ENCODE data around the gene WNT1. TPM values are rescaled to one million over a fixed set of nuclear protein-coding genes. Genes with fewer than 3 reads are reported as not detected.

The WNT1 gene
- total and polyA plus RNA-seq, 9 donors: not detected

DNA sequence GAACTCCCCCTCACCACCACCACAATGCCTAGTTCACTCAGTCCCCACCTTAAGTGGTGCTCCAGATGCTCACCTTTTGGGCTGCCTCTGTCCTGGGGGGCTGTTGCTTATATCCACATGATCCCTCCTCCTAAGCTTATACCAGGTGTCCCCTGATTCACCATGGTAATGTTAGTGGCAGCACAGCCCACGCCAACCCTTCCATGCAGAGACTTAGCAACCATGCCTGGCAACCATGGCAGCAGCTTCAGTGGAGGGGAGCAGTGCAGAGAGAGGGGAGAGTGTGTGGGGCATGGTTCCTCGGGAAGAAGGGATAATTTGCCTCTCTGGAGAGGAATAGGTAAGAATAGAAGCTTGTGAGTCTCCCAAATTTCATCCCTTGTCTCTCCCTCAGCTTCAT lies 22.2 kb downstream of the WNT1 start:
- Histone ChIP-seq H3K4me1 (ENCODE audit: insufficient read depth) (peaks cover 6% of the 10 kb centered on the region), H3K27ac (no peak overlapping the region), H3K27me3 (no peaks in the 10 kb centered on the region), H3K4me3 (no peak overlapping the region), H3K36me3 (no peaks in the 10 kb centered on the region), H3K9me3 (no peaks in the 10 kb centered on the region)
- DNase-seq: no peak
- no peak for TF ChIP-seq EP300 (IDR thresholded peaks at IDR 0.05)
- TF ChIP-seq, protein P1, sequence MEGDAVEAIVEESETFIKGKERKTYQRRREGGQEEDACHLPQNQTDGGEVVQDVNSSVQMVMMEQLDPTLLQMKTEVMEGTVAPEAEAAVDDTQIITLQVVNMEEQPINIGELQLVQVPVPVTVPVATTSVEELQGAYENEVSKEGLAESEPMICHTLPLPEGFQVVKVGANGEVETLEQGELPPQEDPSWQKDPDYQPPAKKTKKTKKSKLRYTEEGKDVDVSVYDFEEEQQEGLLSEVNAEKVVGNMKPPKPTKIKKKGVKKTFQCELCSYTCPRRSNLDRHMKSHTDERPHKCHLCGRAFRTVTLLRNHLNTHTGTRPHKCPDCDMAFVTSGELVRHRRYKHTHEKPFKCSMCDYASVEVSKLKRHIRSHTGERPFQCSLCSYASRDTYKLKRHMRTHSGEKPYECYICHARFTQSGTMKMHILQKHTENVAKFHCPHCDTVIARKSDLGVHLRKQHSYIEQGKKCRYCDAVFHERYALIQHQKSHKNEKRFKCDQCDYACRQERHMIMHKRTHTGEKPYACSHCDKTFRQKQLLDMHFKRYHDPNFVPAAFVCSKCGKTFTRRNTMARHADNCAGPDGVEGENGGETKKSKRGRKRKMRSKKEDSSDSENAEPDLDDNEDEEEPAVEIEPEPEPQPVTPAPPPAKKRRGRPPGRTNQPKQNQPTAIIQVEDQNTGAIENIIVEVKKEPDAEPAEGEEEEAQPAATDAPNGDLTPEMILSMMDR (IDR thresholded peaks at IDR 0.05): no peak
- TF ChIP-seq POLR2A (IDR thresholded peaks at IDR 0.05): no peak
- WGBS, 3 donors: 79 to 88% (median 84%) methylated on average over 2 of the region's 2 CpGs
- intact Hi-C loops (cut with DNase I): no loop called here

DNA sequence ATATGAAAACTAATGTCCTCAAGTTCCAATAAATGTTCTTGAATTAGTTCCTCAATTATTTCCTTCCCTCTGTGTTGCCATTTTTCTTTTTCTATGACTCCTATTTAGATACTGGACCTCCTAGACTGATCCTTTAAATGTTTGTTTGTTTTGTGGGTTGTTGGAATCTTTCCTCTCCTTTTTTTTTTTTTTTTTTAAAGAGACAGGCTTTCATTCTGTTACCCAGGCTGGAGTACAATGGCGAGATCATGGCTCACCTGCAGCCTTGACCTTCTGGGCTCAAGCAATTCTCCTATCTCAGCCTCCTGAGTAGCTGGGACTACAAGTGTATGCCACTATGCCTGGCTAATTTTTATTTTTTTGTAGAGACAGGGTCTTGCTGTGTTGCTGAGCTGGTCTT lies 30.8 kb downstream of the WNT1 start:
- Histone ChIP-seq H3K27ac (no peak overlapping the region), H3K36me3 (no peaks in the 10 kb centered on the region), H3K9me3 (no peaks in the 10 kb centered on the region), H3K27me3 (no peaks in the 10 kb centered on the region), H3K4me1 (ENCODE audit: insufficient read depth) (no peaks in the 10 kb centered on the region), H3K4me3 (no peak overlapping the region)
- no peak for TF ChIP-seq POLR2A (IDR thresholded peaks at IDR 0.05)
- TF ChIP-seq, protein P1 (IDR thresholded peaks at IDR 0.05): no peak
- no peak for TF ChIP-seq EP300 (IDR thresholded peaks at IDR 0.05)
- DNase-seq: no peak
- intact Hi-C loops (cut with DNase I): no loop called here
- 85 to 97% (median 89%) methylated on average over 1 of the region's 1 CpG for WGBS, 3 donors

DNA sequence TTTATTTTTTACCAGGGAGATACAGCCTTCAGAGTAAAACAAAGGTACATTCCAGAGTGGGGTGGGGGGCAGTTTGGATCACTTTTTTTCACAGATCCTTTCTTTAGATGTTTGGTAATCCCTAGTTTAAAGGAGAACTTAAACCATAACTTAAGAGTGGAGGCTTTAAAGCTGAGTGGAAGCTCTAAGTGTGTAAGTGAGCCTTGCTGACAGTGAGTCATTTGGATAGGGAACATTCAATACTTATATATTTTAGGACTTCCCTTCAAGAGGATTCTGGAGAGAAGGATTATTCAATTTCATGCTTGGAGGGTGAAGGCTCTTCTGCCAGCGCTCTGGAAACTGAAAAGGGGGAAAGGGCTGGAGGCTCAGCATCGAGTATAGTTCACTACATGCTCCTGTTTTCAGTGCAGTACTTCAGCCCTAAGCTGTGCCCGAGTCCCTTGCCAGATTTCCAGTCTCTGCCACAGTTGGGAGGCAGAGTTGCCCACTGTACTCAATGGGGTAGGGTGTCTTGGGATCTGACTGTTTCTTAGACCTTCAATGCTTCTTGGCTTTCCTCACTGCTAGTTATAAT lies 32.1 kb downstream of the WNT1 start:
- Histone ChIP-seq H3K36me3 (no peaks in the 10 kb centered on the region), H3K9me3 (no peaks in the 10 kb centered on the region), H3K27me3 (no peaks in the 10 kb centered on the region), H3K4me3 (no peak overlapping the region), H3K4me1 (ENCODE audit: insufficient read depth) (no peaks in the 10 kb centered on the region), H3K27ac (no peak overlapping the region)
- WGBS, 3 donors: 91 to 94% (median 92%) methylated on average over 3 of the region's 3 CpGs
- no peak for DNase-seq
- TF ChIP-seq, protein P1 (IDR thresholded peaks at IDR 0.05): no peak
- TF ChIP-seq POLR2A (IDR thresholded peaks at IDR 0.05) (no peak), EP300 (IDR thresholded peaks at IDR 0.05) (no peak)
- intact Hi-C loops (cut with DNase I): loop anchor here in 1 of 4 donors (10.0 kb wide), 1 partner anchor 105 kb away; the partner anchor contains the start of gene LMBR1L

DNA sequence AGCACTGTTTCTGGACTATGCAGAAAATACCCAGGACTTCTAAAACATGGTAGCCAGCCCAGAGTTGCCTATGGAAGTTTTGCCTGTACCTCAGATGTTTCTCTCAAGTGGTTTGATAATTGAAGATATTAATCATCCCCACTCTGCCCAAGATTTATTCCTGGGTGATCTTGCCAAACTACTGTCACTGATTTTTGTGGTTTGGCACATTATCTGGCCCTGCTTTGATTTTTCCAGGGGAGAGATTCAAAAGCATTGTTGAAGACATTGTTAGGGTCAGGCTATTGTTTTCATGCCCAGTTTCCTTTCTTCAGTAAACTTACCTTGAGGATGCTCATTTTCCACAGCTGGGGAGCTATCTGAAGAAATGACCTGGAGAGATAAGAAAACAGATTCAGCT lies 34.6 kb downstream of the WNT1 start:
- Histone ChIP-seq H3K9me3 (no peaks in the 10 kb centered on the region), H3K27me3 (no peaks in the 10 kb centered on the region), H3K4me1 (ENCODE audit: insufficient read depth) (no peaks in the 10 kb centered on the region), H3K36me3 (no peaks in the 10 kb centered on the region), H3K27ac (no peak overlapping the region), H3K4me3 (no peak overlapping the region)
- intact Hi-C loops (cut with DNase I): loop anchor here in 1 of 4 donors (10.0 kb wide), 1 partner anchor 102 kb away; the partner anchor contains the start of gene LMBR1L
- TF ChIP-seq, protein P1 (IDR thresholded peaks at IDR 0.05): no peak
- TF ChIP-seq EP300 (IDR thresholded peaks at IDR 0.05) (no peak), POLR2A (IDR thresholded peaks at IDR 0.05) (no peak)
- no peak for DNase-seq

All from ovary (tissue), 9 donors.